ENCODE results near the gene FXYD3.
"Not testable (repeated sequence)": the region's sequence is repeated elsewhere in the genome, so short reads cannot be mapped to it uniquely, and the experiment has no call there.

DNA sequence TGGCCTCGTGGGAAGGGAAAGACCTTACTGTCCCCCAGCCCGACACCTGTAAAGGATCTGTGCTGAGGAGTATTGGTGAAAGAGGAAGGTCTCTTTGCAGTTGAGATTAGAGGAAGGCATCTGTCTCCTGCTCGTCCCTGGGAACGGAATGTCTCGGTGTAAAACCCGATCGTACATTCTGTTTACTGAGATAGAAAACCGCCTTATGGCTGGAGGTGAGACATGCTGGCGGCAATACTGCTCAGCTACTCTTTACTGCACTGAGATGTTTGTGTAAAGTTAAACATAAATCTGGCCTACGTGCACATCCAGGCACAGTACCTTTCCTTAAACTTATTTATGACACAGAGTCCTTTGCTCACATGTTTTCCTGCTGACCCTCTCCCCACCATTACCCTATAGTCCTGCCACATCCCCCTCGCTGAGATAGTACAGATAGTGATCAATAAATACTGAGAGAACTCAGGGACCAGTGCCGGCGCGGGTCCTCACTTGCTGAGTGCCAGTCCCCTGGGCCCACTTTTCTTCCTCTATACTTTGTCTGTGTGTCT lies 14.2 kb downstream of the FXYD3 start:
- not testable (repeated sequence) for TF ChIP-seq MXI1 (IDR thresholded peaks at IDR 0.05; ENCODE audit: low read depth, low read length); CHD2 (IDR thresholded peaks at IDR 0.05; ENCODE audit: low read length, partially characterized antibody)
- TF ChIP-seq, protein P1, sequence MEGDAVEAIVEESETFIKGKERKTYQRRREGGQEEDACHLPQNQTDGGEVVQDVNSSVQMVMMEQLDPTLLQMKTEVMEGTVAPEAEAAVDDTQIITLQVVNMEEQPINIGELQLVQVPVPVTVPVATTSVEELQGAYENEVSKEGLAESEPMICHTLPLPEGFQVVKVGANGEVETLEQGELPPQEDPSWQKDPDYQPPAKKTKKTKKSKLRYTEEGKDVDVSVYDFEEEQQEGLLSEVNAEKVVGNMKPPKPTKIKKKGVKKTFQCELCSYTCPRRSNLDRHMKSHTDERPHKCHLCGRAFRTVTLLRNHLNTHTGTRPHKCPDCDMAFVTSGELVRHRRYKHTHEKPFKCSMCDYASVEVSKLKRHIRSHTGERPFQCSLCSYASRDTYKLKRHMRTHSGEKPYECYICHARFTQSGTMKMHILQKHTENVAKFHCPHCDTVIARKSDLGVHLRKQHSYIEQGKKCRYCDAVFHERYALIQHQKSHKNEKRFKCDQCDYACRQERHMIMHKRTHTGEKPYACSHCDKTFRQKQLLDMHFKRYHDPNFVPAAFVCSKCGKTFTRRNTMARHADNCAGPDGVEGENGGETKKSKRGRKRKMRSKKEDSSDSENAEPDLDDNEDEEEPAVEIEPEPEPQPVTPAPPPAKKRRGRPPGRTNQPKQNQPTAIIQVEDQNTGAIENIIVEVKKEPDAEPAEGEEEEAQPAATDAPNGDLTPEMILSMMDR (IDR thresholded peaks at IDR 0.05), result not testable (repeated sequence)

Measured in SK-N-SH (cell line).